IMR-90 (cell line): Measurements from ENCODE around the gene PARL. TPM values are rescaled to one million over a fixed set of nuclear protein-coding genes. Genes with fewer than 3 reads are reported as not detected.
A peak's percentile ranks its signal among the peaks of the same experiment; 100 is the strongest.
"Not testable (repeated sequence)": the region's sequence is repeated elsewhere in the genome, so short reads cannot be mapped to it uniquely, and the experiment has no call there.

ENCODE experiments used
- ATAC-seq: fragments of 200-7000 bp; cut with Tn5 transposase; 2 replicates; pipeline ENCODE4 v1.9.1; 2020; ENCODE audit warnings: low read depth, mild to moderate bottlenecking, moderate library complexity
- BruUV-seq: library from RNA; stranded (reverse); fragments of 400-500 nt; replicated peaks from 2 replicates; lab custom pipeline; 2021; lab: Mats Ljungman, UMichigan
- CTCF ChIA-PET: fragments of 300-600 bp; formaldehyde crosslinking; extraction: SDS; loops from one replicate; lab custom pipeline; 2021; ENCODE audit warnings: antibody characterized with exemption; lab: Yijun Ruan, JAX
- POLR2A ChIA-PET: fragments of 300-600 bp; sonication (Branson Sonifier 250); formaldehyde crosslinking; loops from one replicate; lab custom pipeline; 2022; ENCODE audit warnings: antibody characterized with exemption; ENCODE audit not compliant: unreplicated experiment; lab: Charles Lee
- DNase-seq: peaks from one replicate; pipeline ENCODE4 v3.0.0; 2013
- H2AFZ ChIP-seq: replicated peaks from 2 replicates; pipeline ENCODE3; 2013; ENCODE audit warnings: low read length, mild to moderate bottlenecking; ENCODE audit not compliant: poor library complexity
- H2AK5ac ChIP-seq: 2 replicates; pipeline ENCODE4 v1.6.1; 2013; ENCODE audit warnings: low read depth, low read length, inconsistent platforms
- H2AK9ac ChIP-seq: replicated peaks from 2 replicates; pipeline ENCODE3; 2013; ENCODE audit warnings: mild to moderate bottlenecking, low read depth, low read length, moderate library complexity; ENCODE audit not compliant: poor library complexity
- H2BK120ac ChIP-seq: 2 replicates; pipeline ENCODE4 v1.6.1; 2013; ENCODE audit warnings: low read depth, low read length, inconsistent platforms
- H2BK15ac ChIP-seq: 3 replicates; pipeline ENCODE4 v1.6.1; 2013; ENCODE audit warnings: low read depth, low read length, inconsistent platforms
- H2BK20ac ChIP-seq: 2 replicates; pipeline ENCODE4 v1.6.1; 2013; ENCODE audit warnings: low read depth, mild to moderate bottlenecking, inconsistent platforms, low read length, moderate library complexity
- H2BK5ac ChIP-seq: 2 replicates; pipeline ENCODE4 v1.6.1; 2013; ENCODE audit warnings: mild to moderate bottlenecking, low read depth, low read length, inconsistent platforms; ENCODE audit not compliant: poor library complexity, severe bottlenecking
- H3K14ac ChIP-seq: replicated peaks from 2 replicates; pipeline ENCODE4 v1.6.1; 2013; ENCODE audit warnings: low read depth, low read length, inconsistent platforms
- H3K18ac ChIP-seq: 2 replicates; pipeline ENCODE4 v1.6.1; 2013; ENCODE audit warnings: low read depth, low read length, control low read depth
- H3K23ac ChIP-seq: 2 replicates; pipeline ENCODE4 v1.6.1; 2013; ENCODE audit warnings: low read depth, low read length, inconsistent platforms
- H3K27ac ChIP-seq: 2 replicates; pipeline ENCODE4 v1.5.1; 2013; ENCODE audit warnings: mild to moderate bottlenecking, control low read depth, low read length; ENCODE audit not compliant: insufficient read depth
- H3K27me3 ChIP-seq: 2 replicates; pipeline ENCODE4 v1.6.1; 2013; ENCODE audit warnings: low read length; ENCODE audit not compliant: control insufficient read depth, insufficient read depth
- H3K36me3 ChIP-seq: 2 replicates; pipeline ENCODE4 v1.6.1; 2013; ENCODE audit warnings: low read length, mixed read lengths; ENCODE audit not compliant: control insufficient read depth, insufficient read depth
- H3K4ac ChIP-seq: 2 replicates; pipeline ENCODE4 v1.6.1; 2013; ENCODE audit warnings: low read depth, low read length, inconsistent platforms
- H3K4me1 ChIP-seq: 2 replicates; pipeline ENCODE4 v1.6.1; 2013; ENCODE audit warnings: low read length, mixed read lengths; ENCODE audit not compliant: control insufficient read depth, insufficient read depth
- H3K4me2 ChIP-seq: 2 replicates; pipeline ENCODE4 v1.6.1; 2013; ENCODE audit warnings: low read depth, mild to moderate bottlenecking, control low read depth, low read length, moderate library complexity
- H3K4me3 ChIP-seq: 2 replicates; pipeline ENCODE4 v1.5.1; 2013; ENCODE audit warnings: low read depth, mild to moderate bottlenecking, control low read depth, low read length, moderate library complexity; ENCODE audit not compliant: insufficient read depth
- H3K56ac ChIP-seq: 2 replicates; pipeline ENCODE4 v1.6.1; 2013; ENCODE audit warnings: low read length, inconsistent platforms; ENCODE audit not compliant: insufficient read depth; ENCODE audit errors: extremely low read depth
- H3K79me1 ChIP-seq, 2 experiments: 2 replicates each; pipeline ENCODE4 v1.6.1; 2013; ENCODE audit warnings: low read length in 2 of 2, inconsistent platforms in 1 of 2, low read depth in 1 of 2
- H3K9ac ChIP-seq: 2 replicates; pipeline ENCODE4 v1.6.1; 2013; ENCODE audit warnings: low read depth, low read length, control low read depth
- H3K9me1 ChIP-seq: 2 replicates; pipeline ENCODE4 v1.6.1; 2013; ENCODE audit warnings: low read length, inconsistent platforms; ENCODE audit not compliant: insufficient read depth
- H3K9me3 ChIP-seq: 2 replicates; pipeline ENCODE4 v1.6.1; 2013; ENCODE audit warnings: low read length; ENCODE audit not compliant: control insufficient read depth, insufficient read depth
- H4K20me1 ChIP-seq: 2 replicates; pipeline ENCODE4 v1.6.1; 2013; ENCODE audit warnings: low read length, inconsistent platforms; ENCODE audit not compliant: insufficient read depth
- H4K5ac ChIP-seq: 2 replicates; pipeline ENCODE4 v1.6.1; 2013; ENCODE audit warnings: mild to moderate bottlenecking, low read depth, low read length, control low read depth
- H4K8ac ChIP-seq, 2 experiments: 2 replicates each; pipeline ENCODE4 v1.6.1; 2013; ENCODE audit warnings: low read depth in 2 of 2, low read length in 2 of 2, control low read depth in 1 of 2, inconsistent platforms in 1 of 2
- H4K91ac ChIP-seq: 2 replicates; pipeline ENCODE4 v1.6.1; 2013; ENCODE audit warnings: low read depth, low read length, inconsistent platforms; ENCODE audit not compliant: insufficient read depth
- BHLHE40 ChIP-seq: fragments of 150-350 bp; IDR thresholded peaks from 2 replicates; pipeline ENCODE4 v1.6.1; 2016; ENCODE audit warnings: mild to moderate bottlenecking, low read depth, low read length
- FOS ChIP-seq: fragments of 150-350 bp; IDR thresholded peaks from 2 replicates; pipeline ENCODE4 v1.6.1; 2016; ENCODE audit warnings: low read depth, low read length
- MAZ ChIP-seq: IDR thresholded peaks from 2 replicates; pipeline ENCODE4 v1.6.1; 2012; ENCODE audit warnings: low read depth, mild to moderate bottlenecking, low read length, improper control_type of control experiment, moderate library complexity, borderline replicate concordance
- MXI1 ChIP-seq: IDR thresholded peaks from 2 replicates; pipeline ENCODE4 v1.6.1; 2012; ENCODE audit warnings: low read depth, mild to moderate bottlenecking, low read length, moderate library complexity, borderline replicate concordance
- RAD21 ChIP-seq: IDR thresholded peaks from 2 replicates; pipeline ENCODE4 v1.6.1; 2012; ENCODE audit warnings: low read length, improper control_type of control experiment
- RCOR1 ChIP-seq: IDR thresholded peaks from 2 replicates; pipeline ENCODE4 v1.6.1; 2012; ENCODE audit warnings: mild to moderate bottlenecking, low read length, improper control_type of control experiment; ENCODE audit not compliant: insufficient replicate concordance
- SMC3 ChIP-seq: fragments of 150-350 bp; IDR thresholded peaks from 2 replicates; pipeline ENCODE4 v1.6.1; 2016; ENCODE audit warnings: low read depth, mild to moderate bottlenecking, antibody characterized with exemption, low read length, moderate library complexity
- WGBS, 2 experiments: methylation state at CpG; one replicate each; pipeline versions ENCODE4 v1.1.5 to v1.1.7; 2013; ENCODE audit warnings: missing lambda C conversion rate in 2 of 2; ENCODE audit not compliant: insufficient read length in 1 of 2; ENCODE audit errors: extremely low coverage in 2 of 2; 5-methylcytosine and 5-hydroxymethylcytosine counted together
- dilution Hi-C: fragments of 300-500 bp; cut with HindIII; formaldehyde crosslinking; loops from one replicate; pipeline ENCODE4 v1.14.3; 2018; ENCODE audit warnings: low sequenced_read_pairs; ENCODE audit not compliant: unreplicated experiment
- in situ Hi-C: fragments of 300-500 bp; cut with MboI; formaldehyde crosslinking; loops from 3 replicates; pipeline ENCODE4 v1.14.3; 2019; ENCODE audit warnings: low sequenced_read_pairs, inconsistent platforms, mixed read lengths
- intact Hi-C: fragments of 100-400 bp; cut with micrococcal nuclease; formaldehyde crosslinking; loops from 2 replicates; pipeline ENCODE4 v1.10.0; 2022
- polyA plus RNA-seq, 3 experiments: library from polyadenylated mRNA; depleted of rRNA; stranded (reverse); fragments of >200 nt; gene quantifications; 2 replicates each; pipeline ENCODE4 v1.2.3, GENCODE V29; 2012; ENCODE audit warnings: low replicate concordance in 1 of 3
- total RNA-seq: library from RNA; depleted of rRNA; stranded (reverse); fragments of >200 nt; gene quantifications from 2 replicates; pipeline ENCODE4 v1.2.3, GENCODE V29; 2012
- TF ChIP-seq, protein P1 (sequence below): fragments of 150-350 bp; IDR thresholded peaks from 2 replicates; pipeline ENCODE4 v1.6.1; 2016; ENCODE audit warnings: low read depth, mild to moderate bottlenecking, low read length, moderate library complexity, borderline replicate concordance

Gene PARL
- total and polyA plus RNA-seq, 2 of the 4 experiments (the other 2 are of a cell fraction) = 35.5 to 42.6 TPM

- peaks cover 1% of the 10 kb centered on the region; the same call in 1 of the 2 replicates for H3K36me3 ChIP-seq
- H3K4me3 ChIP-seq = no peak overlapping the region
- TF ChIP-seq, protein P1, sequence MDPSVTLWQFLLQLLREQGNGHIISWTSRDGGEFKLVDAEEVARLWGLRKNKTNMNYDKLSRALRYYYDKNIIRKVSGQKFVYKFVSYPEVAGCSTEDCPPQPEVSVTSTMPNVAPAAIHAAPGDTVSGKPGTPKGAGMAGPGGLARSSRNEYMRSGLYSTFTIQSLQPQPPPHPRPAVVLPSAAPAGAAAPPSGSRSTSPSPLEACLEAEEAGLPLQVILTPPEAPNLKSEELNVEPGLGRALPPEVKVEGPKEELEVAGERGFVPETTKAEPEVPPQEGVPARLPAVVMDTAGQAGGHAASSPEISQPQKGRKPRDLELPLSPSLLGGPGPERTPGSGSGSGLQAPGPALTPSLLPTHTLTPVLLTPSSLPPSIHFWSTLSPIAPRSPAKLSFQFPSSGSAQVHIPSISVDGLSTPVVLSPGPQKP = no peak
- TF ChIP-seq RAD21 = no peak
- no peak for TF ChIP-seq MXI1
- no peak for TF ChIP-seq RCOR1
- no peak for TF ChIP-seq BHLHE40
- TF ChIP-seq SMC3 = no peak
- no peak for TF ChIP-seq FOS
- TF ChIP-seq MAZ = no peak
- no peak overlapping the region for H3K18ac ChIP-seq
- H4K91ac ChIP-seq = no peak overlapping the region
- peaks cover 60% of the 10 kb centered on the region for H4K20me1 ChIP-seq
- in situ Hi-C loops = no loop called here
- no TSS peak for BruUV-seq
- H3K4ac ChIP-seq = no peak overlapping the region
- H3K56ac ChIP-seq = no peak overlapping the region
- no peak overlapping the region for H2AK9ac ChIP-seq
- H3K79me1 ChIP-seq = peaks cover 25 to 75% of the 10 kb centered on the region in 2 experiments
- ChIA-PET CTCF (no interaction called here), POLR2A (no interaction called here)
- H3K9me1 ChIP-seq = peaks cover 12% of the 10 kb centered on the region
- no peaks in the 10 kb centered on the region; the same call in 1 of the 2 replicates for H3K4me1 ChIP-seq
- no peak overlapping the region for H2AK5ac ChIP-seq
- H3K27me3 ChIP-seq = no peaks in the 10 kb centered on the region
- WGBS, 2 experiments = 100% methylated on average over 3 of the region's 8 CpGs; no CpG with 5 or more reads in 1 of the 2 experiments
- H3K23ac ChIP-seq = no peak overlapping the region
- no peak overlapping the region for H2BK5ac ChIP-seq
- H2BK15ac ChIP-seq = no peak overlapping the region
- H2BK120ac ChIP-seq = no peak overlapping the region
- no peak overlapping the region for H2BK20ac ChIP-seq
- no peak overlapping the region for H4K5ac ChIP-seq
- H3K9ac ChIP-seq = no peak overlapping the region
- no peaks in the 10 kb centered on the region for H3K9me3 ChIP-seq
- dilution Hi-C loops = no loop called here
- H3K4me2 ChIP-seq = no peak overlapping the region
- ATAC-seq (no peak), DNase-seq (no peak)
- H2AFZ ChIP-seq = no peak overlapping the region
- no peak overlapping the region for H4K8ac ChIP-seq
- no peak overlapping the region for H3K14ac ChIP-seq
- no peak overlapping the region for H3K27ac ChIP-seq
- intact Hi-C loops = no loop called here
These were observed 6.6 kb downstream of the PARL start for GRCh38 chr3:183878071-183878470.

DNA sequence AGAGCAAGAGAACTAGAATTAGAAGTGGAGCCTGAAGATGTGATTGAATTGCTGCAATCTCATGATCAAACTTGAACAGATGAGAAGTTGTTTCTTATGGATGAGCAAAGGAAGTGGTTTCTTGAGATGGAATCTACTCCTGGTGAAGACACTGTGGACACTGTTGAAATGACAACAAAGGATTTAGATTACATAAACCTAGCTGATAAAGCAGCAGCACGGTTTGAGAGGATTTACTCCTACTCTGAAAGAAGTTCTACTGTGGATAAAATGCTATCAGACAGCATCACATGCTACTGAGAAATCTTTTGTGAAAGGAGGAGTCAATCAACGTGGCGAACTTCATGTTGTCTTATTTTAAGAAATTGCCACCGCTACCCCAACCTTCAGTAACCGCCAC is 7.5 kb downstream of the PARL start:
- H2AK9ac ChIP-seq, intact Hi-C loops, H3K9me3 ChIP-seq, in situ Hi-C loops, H3K56ac ChIP-seq, H3K4me1 ChIP-seq, H3K14ac ChIP-seq, H3K9ac ChIP-seq, H4K5ac ChIP-seq, H3K18ac ChIP-seq, H3K4me3 ChIP-seq, CTCF ChIA-PET, POLR2A ChIA-PET, H4K8ac ChIP-seq, H3K23ac ChIP-seq, H2BK120ac ChIP-seq, H3K4ac ChIP-seq, H3K27ac ChIP-seq, H4K91ac ChIP-seq, H2BK5ac ChIP-seq, H2BK20ac ChIP-seq, H3K4me2 ChIP-seq, H3K36me3 ChIP-seq, H2AK5ac ChIP-seq, H3K27me3 ChIP-seq, H2AFZ ChIP-seq, dilution Hi-C loops, H2BK15ac ChIP-seq, BruUV-seq: not testable (repeated sequence)
- no CpG with 5 or more reads among the region's 5 CpGs for WGBS, 2 experiments
- Histone ChIP-seq H4K20me1 (peaks cover 66% of the 10 kb centered on the region), H3K9me1 (peaks cover 12% of the 10 kb centered on the region), H3K79me1 (peaks cover 28 to 80% of the 10 kb centered on the region in 2 experiments)
- DNase-seq (peak; percentile 18), ATAC-seq (peak; percentile 27; the same call in 1 of the 2 replicates)
